HepG2 (cell line): Measurements from ENCODE around the gene GALNT9. TPM values are rescaled to one million over a fixed set of nuclear protein-coding genes. Genes with fewer than 3 reads are reported as not detected.

Source experiments
- ESRRA ChIP-seq: sonication (generic); formaldehyde crosslinking; IDR thresholded peaks from 2 replicates; pipeline ENCODE4 v1.5.1; 2020; ENCODE audit warnings: mild to moderate bottlenecking, low read depth, missing genetic modification reagents
- ZNF230 ChIP-seq: sonication (generic); formaldehyde crosslinking; IDR thresholded peaks from 2 replicates; pipeline ENCODE4 v1.4.0; 2020; ENCODE audit warnings: mild to moderate bottlenecking, missing genetic modification reagents
- ZNF510 ChIP-seq: sonication (generic); formaldehyde crosslinking; IDR thresholded peaks from 2 replicates; pipeline ENCODE4 v1.4.0; 2020; ENCODE audit warnings: low read depth, mild to moderate bottlenecking, missing genetic modification reagents
- ZNF713 ChIP-seq: sonication (generic); formaldehyde crosslinking; IDR thresholded peaks from 2 replicates; pipeline ENCODE4 v1.4.0; 2020; ENCODE audit warnings: mild to moderate bottlenecking, missing genetic modification reagents
- polyA plus RNA-seq, 8 experiments: library from polyadenylated mRNA; depleted of rRNA in 3 of 8; stranded (reverse) in 7 of 8; unstranded in 1 of 8; fragments of >200 nt; fragmentation: Illumina TruSeq in 4 of 8; extraction: Trizol in 4 of 8; gene quantifications; 2 replicates each; pipeline versions ENCODE4 v1.2.1 to v1.2.3, GENCODE V29; 2011 to 2016; ENCODE audit warnings: low read depth in 4 of 8, missing spikeins in 1 of 8, mixed read lengths in 1 of 8; ENCODE audit not compliant: insufficient read depth in 1 of 8
- total RNA-seq, 5 experiments: library from RNA; depleted of rRNA; stranded (reverse); fragments of >200 nt; fragmentation: Illumina TruSeq; extraction: Trizol; gene quantifications; 2 replicates each; pipeline ENCODE4 v1.2.3, GENCODE V29; 2016; ENCODE audit warnings: low read depth in 1 of 5
- TF ChIP-seq, protein P1 (sequence below): sonication (generic); formaldehyde crosslinking; IDR thresholded peaks from 2 replicates; pipeline ENCODE4 v1.9.0; 2021; ENCODE audit warnings: missing genetic modification reagents, borderline replicate concordance
- TF ChIP-seq, protein P2 (sequence below): sonication (generic); formaldehyde crosslinking; IDR thresholded peaks from 2 replicates; pipeline ENCODE4 v1.4.0; 2020; ENCODE audit warnings: missing genetic modification reagents
- TF ChIP-seq, protein P3 (sequence below): sonication (generic); formaldehyde crosslinking; IDR thresholded peaks from 2 replicates; pipeline ENCODE4 v1.5.0; 2020; ENCODE audit warnings: mild to moderate bottlenecking, missing genetic modification reagents, borderline replicate concordance
- TF ChIP-seq, protein P4 (sequence below): sonication (generic); formaldehyde crosslinking; IDR thresholded peaks from 2 replicates; pipeline ENCODE4 v1.9.0; 2022; ENCODE audit warnings: low read depth, missing genetic modification reagents

The GALNT9 gene
- total and polyA plus RNA-seq, 2 of the 13 experiments (the other 11 are each of a cell fraction or from before 2014, with no cell fraction given), result 0.04 TPM; not detected in 1

DNA sequence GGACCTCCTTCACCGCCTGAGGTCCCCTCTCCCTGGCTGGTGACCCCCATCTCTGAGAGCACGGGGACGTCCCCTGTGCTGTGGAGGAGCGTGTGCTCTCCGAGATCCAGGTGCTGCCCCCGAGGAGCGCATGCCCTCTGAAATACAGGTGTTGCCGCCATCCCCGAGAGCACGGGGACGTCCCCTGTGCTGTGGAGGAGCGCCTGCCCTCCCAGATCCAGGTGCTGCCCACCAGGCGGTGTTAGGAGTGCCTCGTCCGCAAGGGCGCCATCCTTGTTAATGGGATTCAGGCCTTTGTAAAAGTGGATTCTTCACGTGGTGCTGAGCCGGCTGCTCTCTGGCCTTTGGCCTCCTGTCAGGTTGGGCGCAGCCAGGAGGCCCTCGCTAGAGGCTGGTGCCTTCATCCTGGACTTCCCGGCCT, 175.0 kb downstream of the GALNT9 start (continued):
- TF ChIP-seq, protein P1, sequence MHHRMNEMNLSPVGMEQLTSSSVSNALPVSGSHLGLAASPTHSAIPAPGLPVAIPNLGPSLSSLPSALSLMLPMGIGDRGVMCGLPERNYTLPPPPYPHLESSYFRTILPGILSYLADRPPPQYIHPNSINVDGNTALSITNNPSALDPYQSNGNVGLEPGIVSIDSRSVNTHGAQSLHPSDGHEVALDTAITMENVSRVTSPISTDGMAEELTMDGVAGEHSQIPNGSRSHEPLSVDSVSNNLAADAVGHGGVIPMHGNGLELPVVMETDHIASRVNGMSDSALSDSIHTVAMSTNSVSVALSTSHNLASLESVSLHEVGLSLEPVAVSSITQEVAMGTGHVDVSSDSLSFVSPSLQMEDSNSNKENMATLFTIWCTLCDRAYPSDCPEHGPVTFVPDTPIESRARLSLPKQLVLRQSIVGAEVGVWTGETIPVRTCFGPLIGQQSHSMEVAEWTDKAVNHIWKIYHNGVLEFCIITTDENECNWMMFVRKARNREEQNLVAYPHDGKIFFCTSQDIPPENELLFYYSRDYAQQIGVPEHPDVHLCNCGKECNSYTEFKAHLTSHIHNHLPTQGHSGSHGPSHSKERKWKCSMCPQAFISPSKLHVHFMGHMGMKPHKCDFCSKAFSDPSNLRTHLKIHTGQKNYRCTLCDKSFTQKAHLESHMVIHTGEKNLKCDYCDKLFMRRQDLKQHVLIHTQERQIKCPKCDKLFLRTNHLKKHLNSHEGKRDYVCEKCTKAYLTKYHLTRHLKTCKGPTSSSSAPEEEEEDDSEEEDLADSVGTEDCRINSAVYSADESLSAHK (CRISPR knock-in tag), result no peak
- TF ChIP-seq ZNF510 (no peak), ESRRA (CRISPR knock-in tag) (no peak), ZNF230 (CRISPR knock-in tag) (0 out of 2 replicates have a peak, but pooled peaks have one; percentile 34), ZNF713 (no peak)
- TF ChIP-seq, protein P2, sequence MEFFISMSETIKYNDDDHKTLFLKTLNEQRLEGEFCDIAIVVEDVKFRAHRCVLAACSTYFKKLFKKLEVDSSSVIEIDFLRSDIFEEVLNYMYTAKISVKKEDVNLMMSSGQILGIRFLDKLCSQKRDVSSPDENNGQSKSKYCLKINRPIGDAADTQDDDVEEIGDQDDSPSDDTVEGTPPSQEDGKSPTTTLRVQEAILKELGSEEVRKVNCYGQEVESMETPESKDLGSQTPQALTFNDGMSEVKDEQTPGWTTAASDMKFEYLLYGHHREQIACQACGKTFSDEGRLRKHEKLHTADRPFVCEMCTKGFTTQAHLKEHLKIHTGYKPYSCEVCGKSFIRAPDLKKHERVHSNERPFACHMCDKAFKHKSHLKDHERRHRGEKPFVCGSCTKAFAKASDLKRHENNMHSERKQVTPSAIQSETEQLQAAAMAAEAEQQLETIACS, result no peak
- TF ChIP-seq, protein P3, sequence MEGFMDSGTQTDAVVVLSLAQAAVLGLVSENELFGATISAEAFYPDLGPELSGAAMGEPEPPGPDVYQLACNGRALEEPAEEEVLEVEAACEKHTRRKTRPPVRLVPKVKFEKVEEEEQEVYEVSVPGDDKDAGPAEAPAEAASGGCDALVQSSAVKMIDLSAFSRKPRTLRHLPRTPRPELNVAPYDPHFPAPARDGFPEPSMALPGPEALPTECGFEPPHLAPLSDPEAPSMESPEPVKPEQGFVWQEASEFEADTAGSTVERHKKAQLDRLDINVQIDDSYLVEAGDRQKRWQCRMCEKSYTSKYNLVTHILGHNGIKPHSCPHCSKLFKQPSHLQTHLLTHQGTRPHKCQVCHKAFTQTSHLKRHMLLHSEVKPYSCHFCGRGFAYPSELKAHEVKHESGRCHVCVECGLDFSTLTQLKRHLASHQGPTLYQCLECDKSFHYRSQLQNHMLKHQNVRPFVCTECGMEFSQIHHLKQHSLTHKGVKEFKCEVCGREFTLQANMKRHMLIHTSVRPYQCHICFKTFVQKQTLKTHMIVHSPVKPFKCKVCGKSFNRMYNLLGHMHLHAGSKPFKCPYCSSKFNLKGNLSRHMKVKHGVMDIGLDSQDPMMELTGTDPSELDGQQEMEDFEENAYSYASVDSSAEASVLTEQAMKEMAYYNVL (CRISPR knock-in tag), result no peak
- TF ChIP-seq, protein P4, sequence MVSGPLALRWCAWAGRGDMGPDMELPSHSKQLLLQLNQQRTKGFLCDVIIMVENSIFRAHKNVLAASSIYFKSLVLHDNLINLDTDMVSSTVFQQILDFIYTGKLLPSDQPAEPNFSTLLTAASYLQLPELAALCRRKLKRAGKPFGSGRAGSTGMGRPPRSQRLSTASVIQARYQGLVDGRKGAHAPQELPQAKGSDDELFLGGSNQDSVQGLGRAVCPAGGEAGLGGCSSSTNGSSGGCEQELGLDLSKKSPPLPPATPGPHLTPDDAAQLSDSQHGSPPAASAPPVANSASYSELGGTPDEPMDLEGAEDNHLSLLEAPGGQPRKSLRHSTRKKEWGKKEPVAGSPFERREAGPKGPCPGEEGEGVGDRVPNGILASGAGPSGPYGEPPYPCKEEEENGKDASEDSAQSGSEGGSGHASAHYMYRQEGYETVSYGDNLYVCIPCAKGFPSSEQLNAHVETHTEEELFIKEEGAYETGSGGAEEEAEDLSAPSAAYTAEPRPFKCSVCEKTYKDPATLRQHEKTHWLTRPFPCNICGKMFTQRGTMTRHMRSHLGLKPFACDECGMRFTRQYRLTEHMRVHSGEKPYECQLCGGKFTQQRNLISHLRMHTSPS (CRISPR knock-in tag), result no peak
